H9 (cell line): ENCODE measurements around the gene ZBTB6. TPM values are rescaled to one million over a fixed set of nuclear protein-coding genes. Genes with fewer than 3 reads are reported as not detected.

ENCODE experiments used
- DNase-seq: peaks from one replicate; pipeline ENCODE4 v3.0.0-alpha.2; 2017
- H2AFZ ChIP-seq: one replicate; pipeline ENCODE4 v1.6.1; 2013; ENCODE audit warnings: mild to moderate bottlenecking, low read length, control low read depth, moderate library complexity
- H2AK5ac ChIP-seq: 2 replicates; pipeline ENCODE4 v1.6.1; 2013; ENCODE audit warnings: low read length, control low read depth, mixed read lengths; ENCODE audit not compliant: insufficient read length
- H2BK120ac ChIP-seq: one replicate; pipeline ENCODE4 v1.6.1; 2013; ENCODE audit warnings: low read depth, mild to moderate bottlenecking, low read length, control low read depth, inconsistent platforms; ENCODE audit not compliant: poor library complexity, severe bottlenecking
- H2BK12ac ChIP-seq: 2 replicates; pipeline ENCODE4 v1.6.1; 2013; ENCODE audit warnings: low read length, control low read depth, mixed read lengths, low read depth; ENCODE audit not compliant: insufficient read length
- H2BK15ac ChIP-seq: 2 replicates; pipeline ENCODE4 v1.6.1; 2013; ENCODE audit warnings: low read depth, low read length, control low read depth
- H2BK20ac ChIP-seq: one replicate; pipeline ENCODE4 v1.6.1; 2013; ENCODE audit warnings: low read depth, mild to moderate bottlenecking, low read length, control low read depth, inconsistent platforms; ENCODE audit not compliant: poor library complexity, severe bottlenecking
- H2BK5ac ChIP-seq: 2 replicates; pipeline ENCODE4 v1.6.1; 2013; ENCODE audit warnings: low read length, control low read depth, mixed read lengths; ENCODE audit not compliant: insufficient read length
- H3K14ac ChIP-seq: 2 replicates; pipeline ENCODE4 v1.6.1; 2013; ENCODE audit warnings: low read length, control low read depth; ENCODE audit not compliant: insufficient read depth
- H3K18ac ChIP-seq: 2 replicates; pipeline ENCODE4 v1.6.1; 2013; ENCODE audit warnings: low read depth, mild to moderate bottlenecking, mixed read lengths, low read length, control low read depth; ENCODE audit not compliant: insufficient read length
- H3K23ac ChIP-seq: 2 replicates; pipeline ENCODE4 v1.6.1; 2013; ENCODE audit warnings: low read length, control low read depth, mixed read lengths, low read depth; ENCODE audit not compliant: insufficient read length
- H3K23me2 ChIP-seq: 2 replicates; pipeline ENCODE4 v1.6.1; 2013; ENCODE audit warnings: low read depth, mild to moderate bottlenecking, mixed read lengths, low read length, control low read depth; ENCODE audit not compliant: insufficient read length, poor library complexity, severe bottlenecking
- H3K27ac ChIP-seq: 2 replicates; pipeline ENCODE4 v1.5.1; 2013; ENCODE audit warnings: low read length, control low read depth, mixed read lengths, low read depth; ENCODE audit not compliant: insufficient read length
- H3K27me3 ChIP-seq: 2 replicates; pipeline ENCODE4 v1.6.1; 2013; ENCODE audit warnings: low read length, control low read depth, inconsistent platforms; ENCODE audit not compliant: insufficient read depth
- H3K4ac ChIP-seq: 2 replicates; pipeline ENCODE4 v1.6.1; 2013; ENCODE audit warnings: low read depth, mild to moderate bottlenecking, control low read depth, inconsistent platforms, low read length, moderate library complexity
- H3K4me1 ChIP-seq: 2 replicates; pipeline ENCODE4 v1.6.1; 2013; ENCODE audit warnings: low read length, control low read depth, inconsistent platforms; ENCODE audit not compliant: insufficient read depth
- H3K4me2 ChIP-seq: 2 replicates; pipeline ENCODE4 v1.6.1; 2013; ENCODE audit warnings: low read length, control low read depth, mixed read lengths; ENCODE audit not compliant: insufficient read length, insufficient read depth
- H3K56ac ChIP-seq: 2 replicates; pipeline ENCODE4 v1.6.1; 2013; ENCODE audit warnings: low read depth, mild to moderate bottlenecking, mixed read lengths, low read length, control low read depth; ENCODE audit not compliant: insufficient read length
- H3K79me1 ChIP-seq: 2 replicates; pipeline ENCODE4 v1.6.1; 2013; ENCODE audit warnings: low read depth, mild to moderate bottlenecking, moderate library complexity, low read length, control low read depth, inconsistent platforms; ENCODE audit not compliant: insufficient read depth, poor library complexity, severe bottlenecking
- H3K79me2 ChIP-seq: 2 replicates; pipeline ENCODE4 v1.6.1; 2013; ENCODE audit warnings: low read length, control low read depth, inconsistent platforms; ENCODE audit not compliant: insufficient read depth
- H3K9ac ChIP-seq: 2 replicates; pipeline ENCODE4 v1.6.1; 2013; ENCODE audit warnings: low read length, control low read depth, mixed read lengths; ENCODE audit not compliant: insufficient read length; ENCODE audit errors: extremely low read depth
- H3K9me3 ChIP-seq: one replicate; pipeline ENCODE4 v1.6.1; 2013; ENCODE audit warnings: low read depth, low read length, inconsistent platforms; ENCODE audit not compliant: control insufficient read depth
- H3T11ph ChIP-seq: one replicate; pipeline ENCODE4 v1.6.1; 2013; ENCODE audit warnings: mild to moderate bottlenecking, low read length, control low read depth, inconsistent platforms
- H4K20me1 ChIP-seq: one replicate; pipeline ENCODE4 v1.6.1; 2013; ENCODE audit not compliant: control insufficient read depth, insufficient read length, insufficient read depth
- H4K5ac ChIP-seq: 2 replicates; pipeline ENCODE4 v1.6.1; 2013; ENCODE audit warnings: low read depth, mild to moderate bottlenecking, mixed read lengths, low read length, control low read depth; ENCODE audit not compliant: insufficient read length
- H4K8ac ChIP-seq: replicated peaks from 2 replicates; pipeline ENCODE4 v1.6.1; 2013; ENCODE audit warnings: low read length, control low read depth, mixed read lengths, low read depth; ENCODE audit not compliant: insufficient read length
- H4K91ac ChIP-seq: 2 replicates; pipeline ENCODE4 v1.6.1; 2013; ENCODE audit warnings: low read depth, mild to moderate bottlenecking, moderate library complexity, mixed read lengths, low read length, control low read depth; ENCODE audit not compliant: insufficient read length
- H3K27ac Mint-ChIP-seq, 3 experiments: 2 replicates in 2 of 3; 3 replicates in 1 of 3; pipeline ENCODE4 v1.8.0; 2020 to 2021; ENCODE audit warnings: mixed read lengths in 3 of 3, mild to moderate bottlenecking in 1 of 3, moderate library complexity in 1 of 3
- H3K27me3 Mint-ChIP-seq: 2 replicates; pipeline ENCODE4 v1.8.0; 2021; ENCODE audit warnings: low read depth, mild to moderate bottlenecking, moderate library complexity, mixed read lengths
- H3K36me3 Mint-ChIP-seq, 3 experiments: 2 replicates in 2 of 3; 3 replicates in 1 of 3; pipeline ENCODE4 v1.8.0; 2020 to 2021; ENCODE audit warnings: low read depth in 3 of 3, mixed read lengths in 3 of 3; ENCODE audit not compliant: insufficient read depth in 1 of 3
- H3K4me1 Mint-ChIP-seq, 2 experiments: 2 replicates each; pipeline ENCODE4 v1.8.0; 2020; ENCODE audit warnings: mixed read lengths in 2 of 2
- H3K4me3 Mint-ChIP-seq, 2 experiments: 2 replicates in 1 of 2; 3 replicates in 1 of 2; pipeline ENCODE4 v1.8.0; 2020 to 2021; ENCODE audit warnings: mild to moderate bottlenecking in 2 of 2, mixed read lengths in 2 of 2, moderate library complexity in 1 of 2
- H3K9me3 Mint-ChIP-seq, 2 experiments: 2 replicates in 1 of 2; 3 replicates in 1 of 2; pipeline ENCODE4 v1.8.0; 2020; ENCODE audit warnings: mild to moderate bottlenecking in 2 of 2, mixed read lengths in 2 of 2, moderate library complexity in 1 of 2
- WGBS: extraction: QIAGEN DNeasy Blood & Tissue Kit; methylation state at CpG from one replicate; pipeline ENCODE4 v1.1.7; 2013; ENCODE audit warnings: missing lambda C conversion rate, low lambda C conversion rate, mixed read lengths; ENCODE audit not compliant: insufficient read length; ENCODE audit errors: extremely low coverage; 5-methylcytosine and 5-hydroxymethylcytosine counted together
- long read RNA-seq: library from polyadenylated mRNA; unstranded; transcript quantifications from one replicate; pipeline ENCODE4 v2.0.0, GENCODE V29; 2020
- total RNA-seq: library from RNA; stranded (reverse); gene quantifications from 2 replicates; pipeline ENCODE4 v1.2.1, GENCODE V29; 2021
- TF ChIP-seq, protein P1 (sequence below): fragments of 200-600 bp; sonication (generic); conservative IDR thresholded peaks from 3 replicates; pipeline ENCODE4 v1.8.0; 2021; ENCODE audit warnings: antibody characterized with exemption, mild to moderate bottlenecking

ZBTB6 gene, protein sequence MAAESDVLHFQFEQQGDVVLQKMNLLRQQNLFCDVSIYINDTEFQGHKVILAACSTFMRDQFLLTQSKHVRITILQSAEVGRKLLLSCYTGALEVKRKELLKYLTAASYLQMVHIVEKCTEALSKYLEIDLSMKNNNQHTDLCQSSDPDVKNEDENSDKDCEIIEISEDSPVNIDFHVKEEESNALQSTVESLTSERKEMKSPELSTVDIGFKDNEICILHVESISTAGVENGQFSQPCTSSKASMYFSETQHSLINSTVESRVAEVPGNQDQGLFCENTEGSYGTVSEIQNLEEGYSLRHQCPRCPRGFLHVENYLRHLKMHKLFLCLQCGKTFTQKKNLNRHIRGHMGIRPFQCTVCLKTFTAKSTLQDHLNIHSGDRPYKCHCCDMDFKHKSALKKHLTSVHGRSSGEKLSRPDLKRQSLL
- 10.2 and 10.6 TPM in 2 replicates for total RNA-seq
- long read RNA-seq, full-length matches to known transcripts = 28 of 36 reads
- long read RNA-seq, partial matches to known transcripts = 0 of 36 reads
- long read RNA-seq, other reads (novel, unspliced or antisense) = 8 of 36 reads

DNA sequence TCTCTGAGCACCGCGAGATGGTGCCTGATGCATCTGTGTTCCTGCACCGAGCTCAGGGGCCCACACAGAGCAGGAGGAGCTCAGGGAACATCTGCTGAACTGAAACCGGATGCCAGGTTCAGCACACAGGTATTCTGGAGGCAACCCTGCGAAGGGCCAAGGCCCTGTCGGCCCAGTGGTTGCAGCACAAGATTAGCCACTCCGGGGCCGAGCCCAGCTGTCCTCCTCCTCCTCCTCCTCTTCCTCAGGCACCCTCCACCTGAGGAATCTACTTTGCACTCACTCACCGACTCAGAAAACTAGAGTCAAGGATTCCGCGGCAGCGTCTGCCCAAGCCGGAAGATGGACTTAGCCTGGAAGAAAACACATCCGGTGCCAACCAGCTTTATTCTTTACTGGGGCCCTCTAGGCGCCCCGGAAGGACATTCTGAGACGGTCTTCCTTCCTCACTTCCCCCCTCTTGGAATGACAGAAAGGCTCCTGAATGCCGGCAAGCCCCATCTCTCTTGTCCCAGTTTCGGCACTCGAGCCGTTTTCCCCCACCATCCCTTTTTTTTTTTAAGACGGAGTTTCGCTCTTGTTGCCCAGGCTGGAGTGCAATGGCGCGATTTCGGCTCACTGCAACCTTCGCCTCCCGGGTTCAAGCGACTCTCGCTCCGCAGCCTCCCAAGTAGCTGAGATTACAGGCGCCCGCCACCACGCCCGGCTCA lies at the start of gene ZBTB6:
ZBTB6 (minus strand) TSS at position 360 of the 710 bp plus-strand sequence. CDS start 1,251 bp downstream, outside the sequence.
- H2BK120ac ChIP-seq = no peak within 1 kb of the TSS
- H3K56ac ChIP-seq = peak within 1 kb of the TSS; percentile 6
- no peaks in the 10 kb centered on the region for H4K20me1 ChIP-seq
- peak; percentile 85 for DNase-seq
- H3K4me2 ChIP-seq = peak within 1 kb of the TSS; percentile 71
- H4K5ac ChIP-seq = peak within 1 kb of the TSS; percentile 65
- peak within 1 kb of the TSS; percentile 99 for H3K9ac ChIP-seq
- H2BK20ac ChIP-seq = no peak within 1 kb of the TSS
- no peaks in the 10 kb centered on the region for H3K9me3 ChIP-seq
- peak within 1 kb of the TSS; percentile 31 for H2BK5ac ChIP-seq
- H3K4ac ChIP-seq = no peak within 1 kb of the TSS; the same call in 1 of the 2 replicates
- TF ChIP-seq, protein P1, sequence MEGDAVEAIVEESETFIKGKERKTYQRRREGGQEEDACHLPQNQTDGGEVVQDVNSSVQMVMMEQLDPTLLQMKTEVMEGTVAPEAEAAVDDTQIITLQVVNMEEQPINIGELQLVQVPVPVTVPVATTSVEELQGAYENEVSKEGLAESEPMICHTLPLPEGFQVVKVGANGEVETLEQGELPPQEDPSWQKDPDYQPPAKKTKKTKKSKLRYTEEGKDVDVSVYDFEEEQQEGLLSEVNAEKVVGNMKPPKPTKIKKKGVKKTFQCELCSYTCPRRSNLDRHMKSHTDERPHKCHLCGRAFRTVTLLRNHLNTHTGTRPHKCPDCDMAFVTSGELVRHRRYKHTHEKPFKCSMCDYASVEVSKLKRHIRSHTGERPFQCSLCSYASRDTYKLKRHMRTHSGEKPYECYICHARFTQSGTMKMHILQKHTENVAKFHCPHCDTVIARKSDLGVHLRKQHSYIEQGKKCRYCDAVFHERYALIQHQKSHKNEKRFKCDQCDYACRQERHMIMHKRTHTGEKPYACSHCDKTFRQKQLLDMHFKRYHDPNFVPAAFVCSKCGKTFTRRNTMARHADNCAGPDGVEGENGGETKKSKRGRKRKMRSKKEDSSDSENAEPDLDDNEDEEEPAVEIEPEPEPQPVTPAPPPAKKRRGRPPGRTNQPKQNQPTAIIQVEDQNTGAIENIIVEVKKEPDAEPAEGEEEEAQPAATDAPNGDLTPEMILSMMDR = no peak
- peaks cover 3% of the 10 kb centered on the region for H3K79me1 ChIP-seq
- H3K27me3 ChIP-seq = no peaks in the 10 kb centered on the region
- peak within 1 kb of the TSS; percentile 99 for H3K27ac Mint-ChIP-seq
- no peaks in the 10 kb centered on the region for H3K9me3 Mint-ChIP-seq
- H3K4me3 Mint-ChIP-seq = peak within 1 kb of the TSS; percentile 89 to 93
- peaks cover 14% of the 10 kb centered on the region; the same call in 1 of the 2 replicates for H3K79me2 ChIP-seq
- no peak within 1 kb of the TSS for H2AK5ac ChIP-seq
- H2BK12ac ChIP-seq = no peak within 1 kb of the TSS
- no CpG with 5 or more reads among the region's 35 CpGs for WGBS
- H3K18ac ChIP-seq = peak within 1 kb of the TSS; percentile 98
- peaks cover 9% of the 10 kb centered on the region for H3K23me2 ChIP-seq
- peak within 1 kb of the TSS; percentile 14 for H2AFZ ChIP-seq
- H3K14ac ChIP-seq = peak within 1 kb of the TSS; percentile 98
- H4K91ac ChIP-seq = no peak within 1 kb of the TSS
- no peak within 1 kb of the TSS for H3K23ac ChIP-seq
- H3K36me3 Mint-ChIP-seq = peaks cover 11 to 23% (median 18%) of the 10 kb centered on the region in 3 experiments; a peak in 6 of 7 replicates
- H3T11ph ChIP-seq = no peak within 1 kb of the TSS
- no peak within 1 kb of the TSS for H2BK15ac ChIP-seq
- peak within 1 kb of the TSS; percentile 98 for H3K27ac ChIP-seq
- H3K4me1 Mint-ChIP-seq = peaks cover 7 to 10% of the 10 kb centered on the region in 2 experiments
- H3K4me1 ChIP-seq = no peaks in the 10 kb centered on the region
- H3K27me3 Mint-ChIP-seq = no peaks in the 10 kb centered on the region
- peak within 1 kb of the TSS; percentile 27 for H4K8ac ChIP-seq
